ENCODE data around the gene GRB10. TPM values are rescaled to one million over a fixed set of nuclear protein-coding genes. Genes with fewer than 3 reads are reported as not detected.

Gene GRB10
- total RNA-seq, 2 experiments from 2014 or later: 4.4 TPM

GRCh38 chr7:50681432-50682045 lies 101.2 kb downstream of the GRB10 start:
- H3K4me1 Mint-ChIP-seq: peaks cover 2% of the 10 kb centered on the region
- CTCF ChIA-PET: interaction anchor here (0.8 to 2.0 kb wide), 2 partner anchors 15 to 16 kb away, joined by 4 to 5 read pairs; no protein-coding TSS in a partner anchor
- no peak overlapping the region for H3K27ac Mint-ChIP-seq
- no peaks in the 10 kb centered on the region for H3K9me3 Mint-ChIP-seq
- DNase-seq: no peak
- no peaks in the 10 kb centered on the region for H3K36me3 Mint-ChIP-seq (ENCODE audit: low read depth)
- H3K4me3 Mint-ChIP-seq: no peak overlapping the region
- peaks cover 10% of the 10 kb centered on the region for H3K27me3 Mint-ChIP-seq
- POLR2A ChIA-PET: no interaction called here

GRCh38 chr7:50679218-50680007 lies 103.3 kb downstream of the GRB10 start:
- Mint-ChIP-seq H3K9me3 (no peaks in the 10 kb centered on the region), H3K4me3 (no peak overlapping the region), H3K27me3 (peaks cover 10% of the 10 kb centered on the region), H3K4me1 (peaks cover 2% of the 10 kb centered on the region), H3K27ac (no peak overlapping the region), H3K36me3 (ENCODE audit: low read depth) (no peaks in the 10 kb centered on the region)
- ChIA-PET POLR2A (no interaction called here), CTCF (interaction anchor here (0.8 to 3.7 kb wide), 3 partner anchors 18 to 211 kb away, joined by 3 to 13 read pairs (median 5); no protein-coding TSS in a partner anchor)
- DNase-seq: no peak

GRCh38 chr7:50678586-50678985 lies 104.1 kb downstream of the GRB10 start:
- no peak for DNase-seq
- Mint-ChIP-seq H3K27me3 (peaks cover 10% of the 10 kb centered on the region), H3K4me3 (no peak overlapping the region), H3K27ac (no peak overlapping the region), H3K9me3 (no peaks in the 10 kb centered on the region), H3K4me1 (peaks cover 3% of the 10 kb centered on the region), H3K36me3 (ENCODE audit: low read depth) (no peaks in the 10 kb centered on the region)
- POLR2A ChIA-PET: no interaction called here
- CTCF ChIA-PET: interaction anchor here (0.7 to 3.7 kb wide), 2 partner anchors 175 to 210 kb away, joined by 3 to 13 read pairs; no protein-coding TSS in a partner anchor

- no peaks in the 10 kb centered on the region for H3K9me3 Mint-ChIP-seq
- ChIA-PET POLR2A (no interaction called here), CTCF (interaction anchor here (1.0 to 3.7 kb wide), 2 partner anchors 208 to 209 kb away, joined by 3 to 13 read pairs; no protein-coding TSS in a partner anchor)
- no peak overlapping the region for H3K27ac Mint-ChIP-seq
- no peaks in the 10 kb centered on the region for H3K36me3 Mint-ChIP-seq (ENCODE audit: low read depth)
- no peak for DNase-seq
- peaks cover 6% of the 10 kb centered on the region for H3K4me1 Mint-ChIP-seq
- H3K27me3 Mint-ChIP-seq: peaks cover 10% of the 10 kb centered on the region
- H3K4me3 Mint-ChIP-seq: no peak overlapping the region
Observed at GRCh38 chr7:50677638-50677996, 105.1 kb downstream of the GRB10 start.

- Mint-ChIP-seq H3K9me3 (no peaks in the 10 kb centered on the region), H3K36me3 (ENCODE audit: low read depth) (no peaks in the 10 kb centered on the region), H3K4me3 (no peak overlapping the region), H3K27ac (no peak overlapping the region), H3K27me3 (peaks cover 10% of the 10 kb centered on the region), H3K4me1 (peaks cover 6% of the 10 kb centered on the region)
- no peak for DNase-seq
- ChIA-PET CTCF (interaction anchor here (1.0 to 3.7 kb wide), 3 partner anchors 29 to 209 kb away, joined by 3 to 13 read pairs (median 3); no protein-coding TSS in a partner anchor), POLR2A (no interaction called here)
Observed at GRCh38 chr7:50676740-50677637, 105.7 kb downstream of the GRB10 start.

GRCh38 chr7:50676079-50676478 lies 106.6 kb downstream of the GRB10 start:
- H3K9me3 Mint-ChIP-seq: no peaks in the 10 kb centered on the region
- no peak overlapping the region for H3K27ac Mint-ChIP-seq
- H3K4me3 Mint-ChIP-seq: no peak overlapping the region
- peaks cover 8% of the 10 kb centered on the region for H3K27me3 Mint-ChIP-seq
- H3K36me3 Mint-ChIP-seq (ENCODE audit: low read depth): no peaks in the 10 kb centered on the region
- H3K4me1 Mint-ChIP-seq: peaks cover 6% of the 10 kb centered on the region
- POLR2A ChIA-PET: no interaction called here
- no peak for DNase-seq
- CTCF ChIA-PET: interaction anchor here (0.6 to 1.1 kb wide), 2 partner anchors 30 to 73 kb away, joined by 3 read pairs; no protein-coding TSS in a partner anchor

GRCh38 chr7:50674896-50675835 lies 107.5 kb downstream of the GRB10 start:
- ChIA-PET POLR2A (no interaction called here), CTCF (interaction anchor here (0.6 kb wide), 1 partner anchor 74 kb away, joined by 3 read pairs; no protein-coding TSS in a partner anchor)
- no peaks in the 10 kb centered on the region for H3K9me3 Mint-ChIP-seq
- peaks cover 6% of the 10 kb centered on the region for H3K4me1 Mint-ChIP-seq
- no peaks in the 10 kb centered on the region for H3K36me3 Mint-ChIP-seq (ENCODE audit: low read depth)
- no peak overlapping the region for H3K4me3 Mint-ChIP-seq
- no peak overlapping the region for H3K27ac Mint-ChIP-seq
- no peak for DNase-seq
- H3K27me3 Mint-ChIP-seq: peaks cover 3% of the 10 kb centered on the region

- no peak overlapping the region for H3K4me3 Mint-ChIP-seq
- H3K27me3 Mint-ChIP-seq: peaks cover 1% of the 10 kb centered on the region
- no peak overlapping the region for H3K27ac Mint-ChIP-seq
- peaks cover 6% of the 10 kb centered on the region for H3K4me1 Mint-ChIP-seq
- ChIA-PET POLR2A (no interaction called here), CTCF (no interaction called here)
- H3K9me3 Mint-ChIP-seq: no peaks in the 10 kb centered on the region
- H3K36me3 Mint-ChIP-seq (ENCODE audit: low read depth): no peaks in the 10 kb centered on the region
- DNase-seq: no peak
Observed at GRCh38 chr7:50674299-50674698, 108.4 kb downstream of the GRB10 start.

GRCh38 chr7:50673096-50673495 lies 109.6 kb downstream of the GRB10 start:
- peaks cover 4% of the 10 kb centered on the region for H3K4me1 Mint-ChIP-seq
- no peak for DNase-seq
- H3K27me3 Mint-ChIP-seq: no peaks in the 10 kb centered on the region
- POLR2A ChIA-PET: no interaction called here
- no peak overlapping the region for H3K4me3 Mint-ChIP-seq
- no peaks in the 10 kb centered on the region for H3K9me3 Mint-ChIP-seq
- H3K36me3 Mint-ChIP-seq (ENCODE audit: low read depth): no peaks in the 10 kb centered on the region
- CTCF ChIA-PET: interaction anchor here (0.6 kb wide), 1 partner anchor 13 kb away, joined by 4 read pairs; no protein-coding TSS in a partner anchor
- no peak overlapping the region for H3K27ac Mint-ChIP-seq

GRCh38 chr7:50672045-50672444 lies 110.7 kb downstream of the GRB10 start:
- Mint-ChIP-seq H3K9me3 (no peaks in the 10 kb centered on the region), H3K27ac (no peak overlapping the region), H3K4me3 (no peak overlapping the region), H3K36me3 (ENCODE audit: low read depth) (no peaks in the 10 kb centered on the region), H3K27me3 (peaks cover 2% of the 10 kb centered on the region), H3K4me1 (peaks cover 4% of the 10 kb centered on the region)
- ChIA-PET CTCF (interaction anchor here (0.5 to 1.8 kb wide), 3 partner anchors 204 to 579 kb away, joined by 3 to 6 read pairs (median 4); partner anchors contain the start of gene ZPBP), POLR2A (interaction anchor here (0.7 kb wide), 1 partner anchor 235 kb away, joined by 3 read pairs; no protein-coding TSS in a partner anchor)
- DNase-seq: no peak

- H3K4me3 Mint-ChIP-seq: no peak overlapping the region
- POLR2A ChIA-PET: no interaction called here
- CTCF ChIA-PET: interaction anchor here (1.3 to 1.8 kb wide), 2 partner anchors 203 to 579 kb away, joined by 4 to 6 read pairs; partner anchors contain the start of gene ZPBP
- H3K27ac Mint-ChIP-seq: no peak overlapping the region
- no peak for DNase-seq
- no peaks in the 10 kb centered on the region for H3K36me3 Mint-ChIP-seq (ENCODE audit: low read depth)
- peaks cover 4% of the 10 kb centered on the region for H3K4me1 Mint-ChIP-seq
- no peaks in the 10 kb centered on the region for H3K9me3 Mint-ChIP-seq
- H3K27me3 Mint-ChIP-seq: peaks cover 2% of the 10 kb centered on the region
Observed at GRCh38 chr7:50671386-50671785, 111.3 kb downstream of the GRB10 start.

- DNase-seq: no peak
- peaks cover 2% of the 10 kb centered on the region for H3K27me3 Mint-ChIP-seq
- no peak overlapping the region for H3K4me3 Mint-ChIP-seq
- no peaks in the 10 kb centered on the region for H3K36me3 Mint-ChIP-seq (ENCODE audit: low read depth)
- H3K9me3 Mint-ChIP-seq: no peaks in the 10 kb centered on the region
- ChIA-PET CTCF (no interaction called here), POLR2A (no interaction called here)
- H3K4me1 Mint-ChIP-seq: peaks cover 8% of the 10 kb centered on the region
- no peak overlapping the region for H3K27ac Mint-ChIP-seq
Observed at GRCh38 chr7:50669890-50670289, 112.8 kb downstream of the GRB10 start.
